ENCODE results near the gene ZBTB18.
"Not testable (repeated sequence)": the region's sequence is repeated elsewhere in the genome, so short reads cannot be mapped to it uniquely, and the experiment has no call there.

Gene ZBTB18

DNA sequence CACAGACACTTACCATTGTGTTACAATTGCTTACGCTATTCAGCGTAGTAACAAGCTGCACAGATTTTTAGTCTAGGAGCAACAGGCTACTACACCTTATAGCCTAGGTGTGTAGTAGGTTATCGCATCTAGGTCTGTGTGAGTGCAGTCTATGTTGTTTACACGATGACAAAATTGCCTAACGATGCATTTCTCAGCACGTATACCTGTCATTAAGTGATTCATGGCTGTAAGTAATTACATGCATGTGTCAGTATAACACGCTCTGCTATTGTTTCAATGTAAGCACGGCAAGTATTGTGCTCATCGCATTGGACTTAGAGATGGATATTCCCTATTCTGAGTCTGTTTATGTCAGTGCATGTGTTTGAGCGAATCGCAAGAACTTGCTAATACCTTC, 15.7 kb upstream of the ZBTB18 start:
- DNase-seq (ENCODE audit: low read depth): no peak
- TF ChIP-seq, protein P1, sequence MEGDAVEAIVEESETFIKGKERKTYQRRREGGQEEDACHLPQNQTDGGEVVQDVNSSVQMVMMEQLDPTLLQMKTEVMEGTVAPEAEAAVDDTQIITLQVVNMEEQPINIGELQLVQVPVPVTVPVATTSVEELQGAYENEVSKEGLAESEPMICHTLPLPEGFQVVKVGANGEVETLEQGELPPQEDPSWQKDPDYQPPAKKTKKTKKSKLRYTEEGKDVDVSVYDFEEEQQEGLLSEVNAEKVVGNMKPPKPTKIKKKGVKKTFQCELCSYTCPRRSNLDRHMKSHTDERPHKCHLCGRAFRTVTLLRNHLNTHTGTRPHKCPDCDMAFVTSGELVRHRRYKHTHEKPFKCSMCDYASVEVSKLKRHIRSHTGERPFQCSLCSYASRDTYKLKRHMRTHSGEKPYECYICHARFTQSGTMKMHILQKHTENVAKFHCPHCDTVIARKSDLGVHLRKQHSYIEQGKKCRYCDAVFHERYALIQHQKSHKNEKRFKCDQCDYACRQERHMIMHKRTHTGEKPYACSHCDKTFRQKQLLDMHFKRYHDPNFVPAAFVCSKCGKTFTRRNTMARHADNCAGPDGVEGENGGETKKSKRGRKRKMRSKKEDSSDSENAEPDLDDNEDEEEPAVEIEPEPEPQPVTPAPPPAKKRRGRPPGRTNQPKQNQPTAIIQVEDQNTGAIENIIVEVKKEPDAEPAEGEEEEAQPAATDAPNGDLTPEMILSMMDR (IDR thresholded peaks at IDR 0.05; ENCODE audit: insufficient read depth, low read depth, low read length, missing control alignments): no peak
- H3K4me3 ChIP-seq (ENCODE audit: low read length): no peak overlapping the region

DNA sequence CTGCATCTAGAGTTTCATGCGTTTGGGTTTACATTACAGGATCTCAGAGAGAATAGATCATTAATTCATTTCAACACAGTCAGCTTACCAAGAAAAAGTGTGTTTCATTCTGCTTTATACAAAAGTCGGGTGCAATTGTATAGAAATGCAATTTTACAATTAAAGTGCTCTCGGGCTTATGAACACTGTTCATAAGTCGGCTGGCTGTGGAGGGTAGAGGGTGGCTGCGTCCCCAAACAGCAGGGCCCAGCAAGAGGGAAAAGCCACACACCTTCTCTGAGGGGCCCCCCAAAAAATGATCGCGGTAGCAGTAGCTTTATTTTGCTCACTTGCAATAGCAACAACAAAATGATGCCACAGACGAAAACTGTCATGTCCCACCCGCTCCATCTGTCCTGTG, 13.8 kb upstream of the ZBTB18 start:
- TF ChIP-seq, protein P1 (IDR thresholded peaks at IDR 0.05; ENCODE audit: insufficient read depth, low read depth, low read length, missing control alignments): no peak
- DNase-seq (ENCODE audit: low read depth): no peak

DNA sequence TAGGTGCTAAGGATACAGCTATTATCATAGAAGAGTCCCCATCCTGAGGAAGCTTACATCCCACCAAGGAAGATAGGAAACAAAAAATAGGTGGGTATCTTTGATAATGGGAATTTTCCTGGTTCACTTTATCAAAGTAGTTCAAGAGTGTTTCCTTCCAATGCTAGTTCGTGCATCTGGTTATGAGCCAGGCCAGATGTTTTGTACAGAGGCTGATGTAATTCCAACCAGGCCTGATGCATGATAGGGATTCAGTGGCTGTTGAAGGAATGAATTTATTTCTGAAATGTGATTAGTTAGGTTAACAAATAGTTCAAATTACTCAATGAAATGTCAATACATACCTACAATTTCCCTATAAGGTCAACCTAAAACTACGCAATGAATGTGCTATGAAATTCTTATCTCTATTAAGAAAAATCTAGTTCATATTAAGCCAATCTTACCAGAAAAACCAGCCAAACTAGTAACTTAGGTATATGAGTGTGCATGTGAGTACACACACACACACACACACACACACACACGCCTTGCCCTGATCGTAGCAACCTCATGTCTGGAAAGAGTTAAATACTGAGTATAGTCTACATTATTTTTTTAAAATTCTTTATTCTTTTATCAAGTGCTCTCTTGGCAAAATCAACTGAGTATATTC, 9.5 kb upstream of the ZBTB18 start:
- TF ChIP-seq, protein P1 (IDR thresholded peaks at IDR 0.05; ENCODE audit: insufficient read depth, low read depth, low read length, missing control alignments): no peak
- DNase-seq (ENCODE audit: low read depth): peak; percentile 44
- H3K4me3 ChIP-seq (ENCODE audit: low read length): no peak overlapping the region

More for the DNA sequence above, 13.8 kb upstream of the ZBTB18 start:
- no peak overlapping the region for H3K4me3 ChIP-seq (ENCODE audit: low read length)

DNA sequence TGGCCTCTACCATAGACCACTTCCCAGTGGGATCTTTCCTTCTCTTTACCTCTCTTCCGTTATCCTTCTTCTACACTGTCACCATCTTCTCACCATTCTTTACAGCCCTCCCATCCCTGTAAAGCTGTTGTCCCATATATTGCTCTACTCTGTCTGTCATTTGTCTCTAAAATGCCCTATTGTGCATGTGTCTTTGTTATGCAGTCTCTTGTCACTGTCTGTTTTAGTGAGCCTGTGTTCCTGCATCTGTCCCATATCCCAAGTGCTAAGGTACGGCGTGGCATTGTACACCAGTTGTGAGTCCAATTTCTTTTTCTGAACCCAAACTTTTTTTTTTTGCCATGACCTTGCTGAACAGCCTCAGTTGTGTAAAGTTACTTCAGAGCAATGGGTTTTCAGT, 8.8 kb upstream of the ZBTB18 start:
- TF ChIP-seq, protein P1 (IDR thresholded peaks at IDR 0.05; ENCODE audit: insufficient read depth, low read depth, low read length, missing control alignments): no peak
- no peak overlapping the region for H3K4me3 ChIP-seq (ENCODE audit: low read length)
- no peak for DNase-seq (ENCODE audit: low read depth)

DNA sequence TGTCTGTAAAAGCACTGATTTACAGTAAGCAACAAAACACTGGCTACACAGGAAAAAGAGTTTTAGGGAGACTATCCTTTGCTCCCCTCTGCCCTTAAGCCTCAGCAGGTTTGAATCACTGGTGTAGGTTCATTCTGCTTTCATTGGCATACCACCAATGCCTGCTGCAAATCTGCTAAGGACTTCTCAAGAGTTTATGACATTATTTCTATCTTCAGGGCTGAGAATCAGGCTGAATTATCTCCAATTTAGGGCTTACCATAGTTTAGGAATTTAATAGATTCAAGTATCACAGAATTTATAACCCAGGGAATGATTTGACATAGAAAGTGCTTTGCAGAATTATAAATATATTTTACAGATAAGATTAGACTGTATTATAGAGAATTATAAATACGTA, 6.7 kb upstream of the ZBTB18 start:
- DNase-seq (ENCODE audit: low read depth): no peak
- TF ChIP-seq, protein P1 (IDR thresholded peaks at IDR 0.05; ENCODE audit: insufficient read depth, low read depth, low read length, missing control alignments): no peak
- H3K4me3 ChIP-seq (ENCODE audit: low read length): no peak overlapping the region

DNA sequence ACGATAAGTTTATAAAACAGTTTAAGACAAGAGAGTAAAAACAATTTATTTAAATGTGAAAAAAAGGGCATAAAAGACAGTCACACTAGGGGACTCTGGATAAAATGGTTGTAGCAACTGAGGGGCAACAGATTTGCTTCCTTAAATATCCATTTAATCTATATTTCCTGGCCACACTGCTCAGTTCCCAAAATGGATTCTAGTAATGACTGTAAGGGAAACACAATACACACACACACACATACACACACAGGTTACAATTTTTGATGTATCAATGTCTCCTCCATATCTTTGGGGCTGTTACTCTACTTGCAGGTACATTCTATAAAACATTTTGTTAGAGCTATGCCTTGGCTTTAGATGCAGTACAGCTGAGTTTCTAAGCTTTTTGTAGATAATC, 4.8 kb upstream of the ZBTB18 start:
- not testable (repeated sequence) for H3K4me3 ChIP-seq (ENCODE audit: low read length); DNase-seq (ENCODE audit: low read depth)

DNA sequence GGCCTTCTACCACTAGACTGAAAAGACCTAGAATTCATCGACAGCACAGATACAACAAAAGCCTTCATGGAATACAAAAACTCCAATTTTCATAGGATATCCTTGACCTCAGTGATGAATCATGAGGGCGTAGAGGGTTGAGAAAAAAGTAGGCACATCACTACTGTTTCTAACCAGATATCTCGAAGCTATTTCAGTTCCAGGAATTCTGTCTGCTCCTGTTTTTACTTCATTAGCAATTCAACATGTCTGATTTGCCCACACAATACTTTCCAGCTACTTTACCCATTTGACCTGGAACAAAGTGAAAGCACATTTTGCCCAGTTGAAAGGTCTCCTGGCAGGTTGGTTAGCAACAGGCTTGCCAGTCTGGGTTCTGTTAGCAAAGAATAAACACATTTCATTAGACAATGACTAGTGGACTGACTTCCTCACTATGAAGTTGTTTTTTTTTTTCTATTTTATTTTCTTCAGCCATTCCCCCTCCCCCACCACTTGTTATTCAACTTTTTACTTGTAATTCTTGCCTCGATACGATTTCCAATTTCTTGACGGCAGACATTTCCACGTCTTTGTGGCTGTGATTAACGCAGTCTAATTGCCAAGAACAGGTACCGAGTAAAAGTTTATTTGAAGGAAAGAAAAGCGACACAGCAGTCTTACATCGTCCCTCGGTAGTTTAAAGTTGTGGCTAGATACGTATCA, 4.0 kb upstream of the ZBTB18 start:
- DNase-seq (ENCODE audit: low read depth): peak; percentile 6
- H3K4me3 ChIP-seq (ENCODE audit: low read length): peak overlapping the region; percentile 79
- TF ChIP-seq, protein P1 (IDR thresholded peaks at IDR 0.05; ENCODE audit: insufficient read depth, low read depth, low read length, missing control alignments): no peak

Data from epithelial cell of esophagus (primary cell).